ENCODE data around the gene ADAMTS19. TPM values are rescaled to one million over a fixed set of nuclear protein-coding genes. Genes with fewer than 3 reads are reported as not detected.
"Not testable (repeated sequence)": the region's sequence is repeated elsewhere in the genome, so short reads cannot be mapped to it uniquely, and the experiment has no call there.

The ADAMTS19 gene
- total RNA-seq, 1 donor, result not detected

DNA sequence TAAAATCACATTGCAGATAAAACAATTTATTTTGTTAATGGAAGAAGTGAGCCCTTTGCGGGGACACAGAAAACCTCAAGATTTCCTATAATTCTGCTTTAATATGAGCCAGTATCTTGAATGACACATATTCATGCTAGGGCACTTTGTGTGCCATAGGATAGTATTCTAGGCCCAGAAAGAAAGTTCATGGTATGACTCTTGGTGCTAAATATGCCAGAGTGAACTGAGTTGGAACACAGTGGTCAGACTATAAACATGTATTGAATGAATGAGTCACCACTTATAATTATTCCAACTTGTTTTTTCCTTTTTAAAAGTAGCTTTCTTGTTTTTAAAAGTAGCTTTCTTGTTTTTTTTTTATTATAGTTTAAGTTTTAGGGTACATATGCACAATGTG lies 46.0 kb downstream of the ADAMTS19 start:
- no peak overlapping the region for H3K4me3 ChIP-seq (ENCODE audit: low read length)

DNA sequence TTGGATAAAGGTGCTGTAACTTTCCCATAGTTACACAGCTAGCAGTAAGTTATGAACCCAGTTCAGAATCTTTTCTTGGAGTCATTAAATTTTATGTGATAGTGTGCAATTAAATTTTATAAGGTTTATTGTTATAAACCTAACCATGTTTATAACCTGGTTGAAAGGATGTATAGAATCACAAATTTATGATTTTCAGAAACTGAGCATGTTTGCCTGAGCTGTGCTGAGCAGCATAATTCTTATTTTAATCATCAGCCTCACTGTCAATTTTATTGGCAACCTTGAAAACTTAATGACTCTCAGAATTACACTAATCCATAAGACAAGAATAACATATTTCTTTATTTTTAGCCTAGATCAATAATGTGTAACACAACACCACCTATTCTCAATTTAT lies 46.9 kb downstream of the ADAMTS19 start:
- no peaks in the 10 kb centered on the region for H3K9me3 ChIP-seq (ENCODE audit: low read depth, low read length)
- H3K4me3 ChIP-seq (ENCODE audit: low read length), result no peak overlapping the region
- H3K27me3 ChIP-seq (ENCODE audit: insufficient read depth, low read length), result no peaks in the 10 kb centered on the region
- no peaks in the 10 kb centered on the region for H3K4me1 ChIP-seq (ENCODE audit: insufficient read depth, low read length)

More for the DNA sequence above, 46.0 kb downstream of the ADAMTS19 start:
- Histone ChIP-seq H3K4me1 (ENCODE audit: insufficient read depth, low read length) (no peaks in the 10 kb centered on the region), H3K27me3 (ENCODE audit: insufficient read depth, low read length) (no peaks in the 10 kb centered on the region), H3K9me3 (ENCODE audit: low read depth, low read length) (no peaks in the 10 kb centered on the region)

DNA sequence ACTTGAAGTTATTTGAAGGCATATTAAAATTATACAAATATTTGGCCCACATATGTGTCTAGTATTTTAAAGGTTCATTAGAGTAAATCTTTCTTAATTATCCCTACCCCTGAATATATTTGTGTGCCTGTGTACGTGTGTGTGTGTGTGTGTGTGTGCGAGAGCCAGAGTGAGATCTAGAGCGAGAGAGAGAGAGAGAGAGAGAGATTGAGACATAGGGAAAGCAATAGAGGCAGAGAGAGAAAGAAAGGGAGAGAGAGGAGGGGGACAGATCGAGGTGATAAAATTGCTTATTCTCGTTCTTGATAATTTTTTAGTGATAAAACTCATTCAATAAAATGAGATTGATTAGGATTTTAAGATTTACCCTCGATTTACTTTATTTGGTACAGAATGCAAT lies 47.4 kb downstream of the ADAMTS19 start:
- H3K27me3 ChIP-seq (ENCODE audit: insufficient read depth, low read length), result no peaks in the 10 kb centered on the region
- H3K4me3 ChIP-seq (ENCODE audit: low read length), result no peak overlapping the region
- H3K9me3 ChIP-seq (ENCODE audit: low read depth, low read length), result no peaks in the 10 kb centered on the region
- no peaks in the 10 kb centered on the region for H3K4me1 ChIP-seq (ENCODE audit: insufficient read depth, low read length)

DNA sequence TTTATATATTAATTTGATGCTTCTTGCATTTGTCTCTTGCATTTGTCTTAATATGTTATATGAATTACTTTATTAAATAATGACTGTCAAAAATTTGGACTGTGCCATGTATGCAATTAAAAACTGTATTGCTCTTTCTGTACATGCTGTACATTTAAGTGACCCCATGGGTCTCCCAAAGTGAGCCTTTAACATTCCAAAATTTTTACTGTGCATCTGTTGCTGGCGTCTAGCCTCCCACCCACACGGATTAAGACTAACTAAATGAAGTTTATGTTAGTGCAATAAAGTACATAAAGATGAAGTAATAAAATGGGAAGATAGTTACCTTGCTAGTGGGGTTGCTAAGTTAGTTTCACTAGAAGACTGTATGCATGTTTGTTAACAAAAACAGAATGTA lies 48.5 kb downstream of the ADAMTS19 start:
- H3K27me3 ChIP-seq (ENCODE audit: insufficient read depth, low read length), result no peaks in the 10 kb centered on the region
- H3K4me3 ChIP-seq (ENCODE audit: low read length), result no peak overlapping the region
- no peaks in the 10 kb centered on the region for H3K4me1 ChIP-seq (ENCODE audit: insufficient read depth, low read length)
- H3K9me3 ChIP-seq (ENCODE audit: low read depth, low read length), result no peaks in the 10 kb centered on the region

DNA sequence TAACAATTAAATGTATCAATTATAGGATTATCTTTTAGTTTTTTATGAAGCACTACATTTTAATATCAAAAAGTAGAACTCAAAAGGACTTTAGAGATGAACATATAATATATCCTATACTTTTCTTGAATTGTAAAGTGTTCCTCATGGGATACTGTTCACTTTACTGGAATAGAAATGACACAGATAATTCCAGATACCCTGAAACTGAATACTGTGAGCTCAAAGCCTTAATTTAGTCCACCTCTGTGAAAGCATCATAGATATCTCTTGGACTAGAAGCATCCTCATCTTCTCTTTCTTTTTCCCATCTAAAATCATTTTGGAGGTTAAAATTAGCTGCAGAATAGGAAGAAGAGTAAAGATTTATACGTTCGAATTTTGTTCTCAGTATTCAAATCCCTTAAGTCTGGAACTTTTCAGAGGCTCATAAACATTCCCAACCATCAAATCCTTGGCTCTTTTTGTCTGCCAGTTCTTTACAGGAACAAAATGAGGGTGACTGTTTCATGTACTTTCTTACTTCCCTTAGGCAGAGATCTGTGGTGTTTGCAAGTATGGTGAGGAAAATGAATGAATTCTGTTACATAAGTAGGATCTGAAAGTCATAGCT lies 49.4 kb downstream of the ADAMTS19 start:
- no peaks in the 10 kb centered on the region for H3K27me3 ChIP-seq (ENCODE audit: insufficient read depth, low read length)
- no peaks in the 10 kb centered on the region for H3K4me1 ChIP-seq (ENCODE audit: insufficient read depth, low read length)

DNA sequence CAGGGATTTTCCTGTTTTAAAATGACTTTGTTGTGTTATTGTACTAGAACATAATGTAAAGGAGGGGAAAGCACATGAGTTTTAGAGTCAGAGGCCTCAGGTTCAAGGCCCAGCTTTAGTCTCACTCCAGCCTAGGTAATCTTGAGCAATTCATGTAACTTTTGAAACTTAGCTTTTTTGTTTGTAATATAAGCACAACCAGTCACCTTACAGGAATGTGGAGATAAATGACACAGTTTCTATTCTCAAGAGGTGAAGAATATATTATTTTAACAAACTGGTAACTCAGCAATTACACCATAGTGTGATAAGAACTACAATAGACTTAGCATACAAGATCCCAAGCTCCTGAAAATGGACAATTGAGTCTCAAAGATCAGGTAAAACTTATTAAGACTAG lies 51.2 kb downstream of the ADAMTS19 start:
- no peak overlapping the region for H3K4me3 ChIP-seq (ENCODE audit: low read length)
- H3K9me3 ChIP-seq (ENCODE audit: low read depth, low read length), result peaks cover 9% of the 10 kb centered on the region

More for the DNA sequence above, 49.4 kb downstream of the ADAMTS19 start:
- no peak overlapping the region for H3K4me3 ChIP-seq (ENCODE audit: low read length)
- H3K9me3 ChIP-seq (ENCODE audit: low read depth, low read length), result peaks cover 4% of the 10 kb centered on the region

DNA sequence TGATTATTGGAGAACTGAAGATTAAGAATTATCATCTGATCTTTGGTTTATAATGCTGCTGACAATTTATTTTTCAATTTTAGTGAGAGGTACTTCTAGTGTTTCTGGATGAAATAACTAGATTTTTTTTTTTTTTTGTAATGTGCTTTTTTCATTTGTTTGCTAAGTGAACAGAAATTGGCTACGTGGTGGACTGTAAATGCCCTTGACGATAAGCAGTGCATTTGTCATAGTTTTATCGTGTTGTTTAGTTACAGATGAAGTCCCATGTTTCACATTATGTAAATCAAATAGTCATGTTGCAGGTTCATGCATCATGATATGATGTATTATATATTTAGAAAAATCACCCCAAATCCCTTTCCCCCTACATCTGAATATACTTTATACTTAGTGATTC lies 81.0 kb downstream of the ADAMTS19 start:
- Histone ChIP-seq H3K27me3 (ENCODE audit: insufficient read depth, low read length) (no peaks in the 10 kb centered on the region), H3K4me3 (ENCODE audit: low read length) (no peak overlapping the region), H3K9me3 (ENCODE audit: low read depth, low read length) (no peaks in the 10 kb centered on the region)

More for the DNA sequence above, 51.2 kb downstream of the ADAMTS19 start:
- H3K27me3 ChIP-seq (ENCODE audit: insufficient read depth, low read length), result no peaks in the 10 kb centered on the region
- H3K4me1 ChIP-seq (ENCODE audit: insufficient read depth, low read length), result no peaks in the 10 kb centered on the region

DNA sequence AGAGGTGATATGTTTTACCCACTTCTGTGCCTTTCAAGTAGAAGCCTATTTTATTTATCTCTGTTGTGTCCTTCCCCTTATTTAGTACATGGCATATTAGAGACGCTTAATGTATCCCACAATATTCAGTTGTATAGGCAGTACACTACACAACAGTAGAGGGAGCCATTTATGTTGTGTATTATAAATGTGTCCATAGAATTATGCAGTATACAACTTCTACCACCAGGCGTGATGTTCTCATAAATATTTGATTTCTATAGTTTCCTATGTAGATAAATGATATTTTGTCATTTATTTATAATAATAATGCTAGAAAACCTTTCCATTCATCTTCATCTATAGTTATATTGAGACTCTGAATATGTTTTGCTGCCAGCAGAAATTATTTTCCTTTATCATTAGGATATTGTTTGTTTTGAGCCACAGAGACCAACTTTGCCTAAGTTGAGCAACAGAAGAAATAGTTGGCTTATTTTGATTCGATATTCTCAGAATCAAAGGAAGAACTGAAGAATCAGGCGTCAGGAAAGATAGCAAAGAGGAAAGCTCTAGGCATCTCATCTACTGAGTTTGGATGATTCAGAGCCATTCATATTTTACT lies 81.7 kb downstream of the ADAMTS19 start:
- no peaks in the 10 kb centered on the region for H3K27me3 ChIP-seq (ENCODE audit: insufficient read depth, low read length)
- H3K4me1 ChIP-seq (ENCODE audit: insufficient read depth, low read length), result no peaks in the 10 kb centered on the region
- no peaks in the 10 kb centered on the region for H3K9me3 ChIP-seq (ENCODE audit: low read depth, low read length)
- no peak overlapping the region for H3K4me3 ChIP-seq (ENCODE audit: low read length)

More for the DNA sequence above, 81.0 kb downstream of the ADAMTS19 start:
- no peaks in the 10 kb centered on the region for H3K4me1 ChIP-seq (ENCODE audit: insufficient read depth, low read length)

DNA sequence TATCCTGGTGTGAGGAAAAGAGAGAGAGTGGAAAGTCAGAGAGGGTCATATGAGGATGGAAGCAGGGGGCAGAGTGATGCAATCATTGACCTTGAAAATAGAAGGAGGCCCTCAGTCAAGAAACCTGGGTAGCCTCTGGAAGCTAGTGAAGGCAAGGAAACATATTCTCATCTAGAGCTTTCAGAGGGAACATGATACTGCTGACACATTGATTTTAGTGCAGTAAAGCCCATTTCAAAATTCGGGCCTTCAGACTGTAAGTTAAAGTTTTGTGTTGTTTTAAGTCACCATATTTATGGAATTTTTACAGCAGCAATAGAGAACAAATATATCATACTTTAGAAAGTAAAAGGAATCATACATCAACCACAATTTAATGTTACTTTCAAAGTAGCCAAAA lies 87.0 kb downstream of the ADAMTS19 start:
- H3K9me3 ChIP-seq (ENCODE audit: low read depth, low read length), result no peaks in the 10 kb centered on the region
- H3K27me3 ChIP-seq (ENCODE audit: insufficient read depth, low read length), result no peaks in the 10 kb centered on the region
- no peak overlapping the region for H3K4me3 ChIP-seq (ENCODE audit: low read length)
- H3K4me1 ChIP-seq (ENCODE audit: insufficient read depth, low read length), result no peaks in the 10 kb centered on the region

DNA sequence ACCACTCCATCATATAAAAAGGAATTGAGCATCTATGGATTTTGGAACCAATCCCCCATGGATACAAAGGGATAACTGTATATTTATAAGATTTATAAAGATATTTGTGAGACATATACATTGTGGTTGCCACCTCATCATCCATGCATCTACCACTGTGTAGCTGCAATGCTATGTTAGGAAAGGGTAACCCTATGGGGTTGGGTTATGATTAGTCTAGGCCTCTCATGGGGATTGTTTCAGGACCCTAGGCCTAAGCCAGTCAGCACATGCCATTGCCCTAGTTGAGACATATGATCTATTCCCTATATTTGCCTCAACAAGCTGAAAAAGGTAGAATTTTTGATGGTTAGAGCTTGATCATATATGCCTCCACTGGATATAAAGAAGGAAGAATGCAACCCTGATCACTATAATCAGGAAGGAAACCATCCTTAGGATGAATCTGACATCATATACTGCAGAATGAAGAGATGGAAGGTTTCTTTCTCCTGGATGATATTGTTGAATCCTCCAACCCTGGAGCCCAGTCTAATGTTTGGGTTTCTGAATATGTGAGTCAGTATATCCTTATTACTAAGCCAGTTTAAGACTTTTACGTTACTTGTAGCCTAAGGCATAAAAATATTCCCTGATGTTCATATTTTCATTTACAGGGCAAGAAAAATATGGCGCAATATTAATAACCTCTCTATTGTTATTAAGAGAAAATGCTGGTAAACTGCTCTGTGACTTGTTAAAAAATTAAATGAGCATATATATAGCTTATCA lies 94.2 kb downstream of the ADAMTS19 start:
- H3K4me3 ChIP-seq (ENCODE audit: low read length), result no peak overlapping the region
- H3K9me3 ChIP-seq (ENCODE audit: low read depth, low read length), result peaks cover 9% of the 10 kb centered on the region
- H3K4me1 ChIP-seq (ENCODE audit: insufficient read depth, low read length), result no peaks in the 10 kb centered on the region
- H3K27me3 ChIP-seq (ENCODE audit: insufficient read depth, low read length), result no peaks in the 10 kb centered on the region

DNA sequence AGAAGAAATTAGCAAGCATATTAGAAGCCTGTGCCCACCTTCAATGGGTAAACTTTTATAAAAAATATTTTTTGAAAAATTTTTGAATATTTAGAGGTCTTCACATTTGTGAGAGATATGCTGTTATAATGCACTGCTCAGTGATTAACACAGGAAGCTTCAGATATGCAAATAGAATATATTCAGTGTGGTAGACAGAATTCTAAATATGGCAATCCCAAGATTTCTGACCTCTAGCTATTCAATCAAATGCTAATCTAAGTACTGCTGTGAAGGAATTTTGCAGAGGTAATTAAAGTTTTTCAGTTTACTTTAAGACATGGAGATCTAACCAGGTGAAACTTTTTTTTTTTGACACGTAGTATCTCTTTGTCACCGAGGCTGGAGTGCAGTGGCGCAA lies 103.5 kb downstream of the ADAMTS19 start:
- no peaks in the 10 kb centered on the region for H3K4me1 ChIP-seq (ENCODE audit: insufficient read depth, low read length)
- H3K9me3 ChIP-seq (ENCODE audit: low read depth, low read length), result peaks cover 4% of the 10 kb centered on the region
- H3K4me3 ChIP-seq (ENCODE audit: low read length), result no peak overlapping the region
- H3K27me3 ChIP-seq (ENCODE audit: insufficient read depth, low read length), result no peaks in the 10 kb centered on the region

DNA sequence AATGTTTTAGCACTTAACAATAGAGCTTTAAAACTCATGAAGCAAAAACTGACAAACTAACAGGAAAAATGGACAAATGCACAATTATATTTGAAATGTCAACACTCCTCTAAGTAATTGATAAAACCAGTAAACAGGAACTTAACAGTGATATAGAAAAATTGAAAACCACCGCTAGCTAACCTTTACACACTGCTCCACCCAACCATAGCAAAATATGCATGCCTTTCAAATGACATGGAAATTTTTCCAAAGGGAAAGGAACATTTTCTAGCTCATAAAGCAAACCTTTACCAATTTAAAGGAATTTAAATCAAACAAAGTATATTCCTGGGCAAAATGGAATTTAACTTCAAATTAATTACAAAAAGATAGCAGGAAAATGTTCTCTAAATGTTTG lies 109.2 kb downstream of the ADAMTS19 start:
- no peaks in the 10 kb centered on the region for H3K4me1 ChIP-seq (ENCODE audit: insufficient read depth, low read length)
- H3K27me3 ChIP-seq (ENCODE audit: insufficient read depth, low read length), result no peaks in the 10 kb centered on the region
- H3K4me3 ChIP-seq (ENCODE audit: low read length), result no peak overlapping the region
- H3K9me3 ChIP-seq (ENCODE audit: low read depth, low read length), result peaks cover 9% of the 10 kb centered on the region

DNA sequence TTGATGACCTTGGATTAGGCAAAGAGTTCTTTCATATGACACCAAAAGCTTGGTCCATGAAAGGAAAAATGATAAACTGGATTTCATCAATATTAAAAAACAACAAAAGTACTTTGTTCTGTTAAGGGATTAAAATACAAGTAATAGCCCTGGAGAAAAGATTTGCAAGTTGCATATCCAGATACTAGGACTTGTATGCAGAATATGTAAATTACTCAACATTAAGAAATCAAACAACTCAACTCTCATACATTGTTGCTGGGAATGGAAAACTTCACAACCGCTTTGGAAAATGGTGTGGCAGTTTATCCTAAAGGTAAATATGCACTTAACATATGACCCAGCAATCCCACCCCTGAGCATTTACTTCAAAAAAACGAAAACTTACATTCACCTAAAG lies 112.0 kb downstream of the ADAMTS19 start:
- Histone ChIP-seq H3K9me3 (ENCODE audit: low read depth, low read length) (peaks cover 5% of the 10 kb centered on the region), H3K4me1 (ENCODE audit: insufficient read depth, low read length) (no peaks in the 10 kb centered on the region), H3K27me3 (ENCODE audit: insufficient read depth, low read length) (no peaks in the 10 kb centered on the region), H3K4me3 (ENCODE audit: low read length) (no peak overlapping the region)

DNA sequence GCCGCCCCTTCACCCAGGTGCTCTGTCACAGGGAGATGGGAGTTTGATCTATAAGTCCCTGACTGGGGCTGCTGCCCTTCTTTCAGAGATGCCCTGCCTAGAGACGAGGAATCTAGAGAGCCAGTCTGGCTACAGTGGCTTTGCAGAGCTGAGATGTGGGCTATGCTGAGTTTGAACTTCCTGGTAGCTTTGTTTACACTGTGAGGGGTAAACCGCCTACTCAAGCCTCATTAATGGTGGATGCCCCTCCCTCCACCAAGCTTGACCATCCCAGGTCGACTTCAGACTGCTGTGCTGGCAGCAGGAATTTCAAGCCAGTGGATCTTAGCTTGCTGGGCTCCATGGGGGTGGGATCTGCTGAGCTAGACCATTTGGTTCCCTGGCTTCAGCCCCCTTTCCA lies 124.4 kb downstream of the ADAMTS19 start:
- H3K4me1 ChIP-seq (ENCODE audit: insufficient read depth, low read length); H3K9me3 ChIP-seq (ENCODE audit: low read depth, low read length); H3K27me3 ChIP-seq (ENCODE audit: insufficient read depth, low read length); H3K4me3 ChIP-seq (ENCODE audit: low read length): not testable (repeated sequence)

DNA sequence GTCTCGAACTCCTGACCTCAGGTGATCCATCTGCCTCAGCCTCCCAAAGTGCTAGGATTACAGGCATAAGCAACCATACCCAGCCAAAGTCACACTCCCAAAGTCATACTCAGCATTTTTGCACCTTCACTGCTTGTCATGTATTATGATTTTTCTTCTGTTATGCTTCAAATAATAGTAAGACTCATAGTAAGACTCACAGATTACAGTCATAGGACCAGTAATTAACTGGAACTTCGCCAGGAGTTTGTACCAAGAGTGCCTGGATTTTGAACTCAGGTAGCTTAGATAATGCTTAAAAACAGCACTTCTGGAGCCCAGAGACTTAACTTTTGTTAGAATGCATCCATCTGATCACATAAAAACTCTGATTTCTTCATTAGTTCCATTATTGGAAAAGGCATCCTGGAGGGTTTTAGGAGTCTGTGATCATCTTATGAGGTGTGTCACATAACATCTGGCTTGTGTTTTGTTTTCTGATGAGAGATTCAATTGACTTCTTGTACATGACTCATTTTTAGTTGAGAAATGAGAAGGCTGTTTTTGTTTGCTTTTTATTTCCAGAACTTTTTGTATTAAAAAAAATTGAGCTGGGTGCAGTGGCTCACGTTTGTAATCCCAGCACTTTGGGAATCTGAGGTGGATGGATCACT lies 131.5 kb downstream of the ADAMTS19 start:
- no peaks in the 10 kb centered on the region for H3K4me1 ChIP-seq (ENCODE audit: insufficient read depth, low read length)
- no peak overlapping the region for H3K4me3 ChIP-seq (ENCODE audit: low read length)
- no peaks in the 10 kb centered on the region for H3K27me3 ChIP-seq (ENCODE audit: insufficient read depth, low read length)
- H3K9me3 ChIP-seq (ENCODE audit: low read depth, low read length), result peaks cover 2% of the 10 kb centered on the region
